AG10803 (cell line): ENCODE measurements around the gene DNPH1.

Source experiments
- DNase-seq: peaks from one replicate; pipeline ENCODE4 v3.0.0; 2010; ENCODE audit warnings: low read depth
- H3K4me3 ChIP-seq: 2 replicates; pipeline ENCODE4 v1.5.1; 2011; ENCODE audit warnings: mild to moderate bottlenecking, low read length, control low read depth
- CTCF ChIP-seq: conservative IDR thresholded peaks from 2 replicates; pipeline ENCODE4 v1.5.1; 2011; ENCODE audit warnings: mild to moderate bottlenecking, low read length, control low read depth, inconsistent platforms

The DNPH1 gene

GRCh38 chr6:43207286-43207685 is 22.0 kb downstream of the DNPH1 start:
- DNase-seq: no peak
- no peak for TF ChIP-seq CTCF
- H3K4me3 ChIP-seq: no peak overlapping the region

GRCh38 chr6:43205849-43206248 is 23.4 kb downstream of the DNPH1 start:
- no peak for TF ChIP-seq CTCF
- DNase-seq: no peak
- H3K4me3 ChIP-seq: no peak overlapping the region

- no peak overlapping the region for H3K4me3 ChIP-seq
- no peak for DNase-seq
- TF ChIP-seq CTCF: no peak
Measured at GRCh38 chr6:43204271-43205105, 24.8 kb downstream of the DNPH1 start.

- TF ChIP-seq CTCF: no peak
- DNase-seq: no peak
- H3K4me3 ChIP-seq: no peak overlapping the region
Measured at GRCh38 chr6:43203718-43204095, 25.6 kb downstream of the DNPH1 start.

- H3K4me3 ChIP-seq: no peak overlapping the region
- DNase-seq: no peak
- TF ChIP-seq CTCF: no peak
Measured at GRCh38 chr6:43203029-43203717, 26.1 kb downstream of the DNPH1 start.

- TF ChIP-seq CTCF: no peak
- no peak for DNase-seq
- H3K4me3 ChIP-seq: no peak overlapping the region
Measured at GRCh38 chr6:43202451-43202850, 26.8 kb downstream of the DNPH1 start.

GRCh38 chr6:43200541-43200940 is 28.7 kb downstream of the DNPH1 start:
- no peak for DNase-seq
- no peak overlapping the region for H3K4me3 ChIP-seq
- TF ChIP-seq CTCF: no peak
